PC-9 (cell line): ENCODE measurements around the gene ABL1. TPM values are rescaled to one million over a fixed set of nuclear protein-coding genes. Genes with fewer than 3 reads are reported as not detected.

Experiments
- BruUV-seq: library from RNA; stranded (reverse); fragments of 400-500 nt; replicated peaks from 2 replicates; lab custom pipeline; 2021; lab: Mats Ljungman, UMichigan
- CTCF ChIA-PET: fragments of 300-600 bp; sonication (Branson Sonifier 250); formaldehyde crosslinking; loops from one replicate; lab custom pipeline; 2022; ENCODE audit warnings: antibody characterized with exemption; lab: Charles Lee
- POLR2A ChIA-PET: fragments of 300-600 bp; sonication (Branson Sonifier 250); formaldehyde crosslinking; loops from one replicate; lab custom pipeline; 2022; ENCODE audit warnings: antibody characterized with exemption; ENCODE audit not compliant: unreplicated experiment; lab: Charles Lee
- DNase-seq, 2 experiments: peaks; one replicate each; pipeline versions ENCODE4 v3.0.0 to v3.0.0-alpha.2; 2015 to 2022; ENCODE audit warnings: mixed read lengths in 1 of 2
- H2AFZ ChIP-seq: fragments of 200-600 bp; sonication (generic); 2 replicates; pipeline ENCODE4 v1.8.1; 2017; ENCODE audit warnings: antibody characterized with exemption
- H3F3A ChIP-seq: fragments of 200-600 bp; sonication (generic); 2 replicates; pipeline ENCODE4 v1.8.1; 2017; ENCODE audit warnings: antibody characterized with exemption, mild to moderate bottlenecking, low read depth; ENCODE audit not compliant: insufficient read depth
- H3K27ac ChIP-seq: fragments of 200-600 bp; sonication (generic); 2 replicates; pipeline ENCODE4 v1.6.1; 2016; ENCODE audit warnings: mixed run types
- H3K27me3 ChIP-seq: fragments of 200-600 bp; sonication (generic); 2 replicates; pipeline ENCODE4 v1.6.1; 2016; ENCODE audit warnings: low read depth, mixed run types; ENCODE audit not compliant: insufficient read depth
- H3K36me3 ChIP-seq: fragments of 200-600 bp; sonication (generic); 2 replicates; pipeline ENCODE4 v1.6.1; 2016; ENCODE audit warnings: low read depth, mixed run types
- H3K4me1 ChIP-seq: fragments of 200-600 bp; sonication (generic); replicated peaks from 2 replicates; pipeline ENCODE4 v1.6.1; 2016; ENCODE audit warnings: mixed run types; ENCODE audit not compliant: insufficient read depth
- H3K4me2 ChIP-seq: fragments of 200-600 bp; sonication (generic); 2 replicates; pipeline ENCODE4 v1.6.1; 2017; ENCODE audit warnings: mixed run types
- H3K4me3 ChIP-seq: fragments of 200-600 bp; sonication (generic); 2 replicates; pipeline ENCODE4 v1.6.1; 2016; ENCODE audit warnings: mixed run types
- H3K79me2 ChIP-seq: fragments of 200-600 bp; sonication (generic); 2 replicates; pipeline ENCODE4 v1.6.1; 2017; ENCODE audit warnings: low read depth, mixed run types
- H3K9me2 ChIP-seq: fragments of 200-600 bp; sonication (generic); 2 replicates; pipeline ENCODE4 v1.8.1; 2017; ENCODE audit warnings: mild to moderate bottlenecking; ENCODE audit not compliant: insufficient read depth
- H3K9me3 ChIP-seq: fragments of 200-600 bp; sonication (generic); 2 replicates; pipeline ENCODE4 v1.8.1; 2016; ENCODE audit warnings: low read depth; ENCODE audit not compliant: insufficient read depth
- H4K20me1 ChIP-seq: fragments of 200-600 bp; sonication (generic); 2 replicates; pipeline ENCODE4 v1.8.1; 2017; ENCODE audit not compliant: insufficient read depth
- CTCF ChIP-seq: fragments of 200-600 bp; sonication (generic); conservative IDR thresholded peaks from 2 replicates; pipeline ENCODE4 v1.6.1; 2017; ENCODE audit warnings: mixed run types, antibody characterized with exemption, mild to moderate bottlenecking, moderate library complexity
- EZH2 ChIP-seq: fragments of 200-600 bp; sonication (generic); IDR thresholded peaks from 2 replicates; pipeline ENCODE4 v1.8.0; 2017; ENCODE audit warnings: antibody characterized with exemption, low read depth
- intact Hi-C: fragments of 100-400 bp; cut with micrococcal nuclease; formaldehyde crosslinking; loops from one replicate; pipeline ENCODE4 v1.10.0; 2022; ENCODE audit not compliant: unreplicated experiment
- total RNA-seq: library from RNA; stranded (reverse); gene quantifications from 2 replicates; pipeline ENCODE4 v1.2.3, GENCODE V29; 2021

The ABL1 gene
- total RNA-seq, 1 experiment from 2014 or later: 54.8 TPM

GRCh38 chr9:130902204-130903185 lies 67.4 kb downstream of the ABL1 start:
- H2AFZ ChIP-seq: no peak overlapping the region
- no peaks in the 10 kb centered on the region for H3K9me2 ChIP-seq
- DNase-seq: no peak
- no peak overlapping the region for H3K4me2 ChIP-seq
- no peak overlapping the region for H3K4me3 ChIP-seq
- no peaks in the 10 kb centered on the region for H3K9me3 ChIP-seq
- TF ChIP-seq EZH2: no peak
- TF ChIP-seq CTCF: no peak
- H3K36me3 ChIP-seq: no peaks in the 10 kb centered on the region
- H3K27ac ChIP-seq: no peak overlapping the region
- H3K79me2 ChIP-seq: no peaks in the 10 kb centered on the region
- peaks cover 28% of the 10 kb centered on the region for H3K27me3 ChIP-seq
- intact Hi-C loops: no loop called here
- H3K4me1 ChIP-seq: no peaks in the 10 kb centered on the region
- POLR2A ChIA-PET: no interaction called here
- CTCF ChIA-PET: no interaction called here
- H3F3A ChIP-seq: no peaks in the 10 kb centered on the region
- BruUV-seq: no TSS peak
- H4K20me1 ChIP-seq: no peaks in the 10 kb centered on the region

GRCh38 chr9:130903194-130904069 lies 68.4 kb downstream of the ABL1 start:
- Histone ChIP-seq H3K9me3 (no peaks in the 10 kb centered on the region), H3K27ac (no peak overlapping the region), H3K4me3 (no peak overlapping the region), H2AFZ (no peak overlapping the region), H3F3A (no peaks in the 10 kb centered on the region), H3K79me2 (no peaks in the 10 kb centered on the region), H4K20me1 (no peaks in the 10 kb centered on the region), H3K4me1 (no peaks in the 10 kb centered on the region), H3K27me3 (peaks cover 28% of the 10 kb centered on the region), H3K4me2 (no peak overlapping the region), H3K36me3 (no peaks in the 10 kb centered on the region), H3K9me2 (no peaks in the 10 kb centered on the region)
- TF ChIP-seq EZH2 (no peak), CTCF (no peak)
- DNase-seq: no peak
- CTCF ChIA-PET: no interaction called here
- POLR2A ChIA-PET: no interaction called here
- intact Hi-C loops: no loop called here
- no TSS peak for BruUV-seq
